Keratinocyte (primary cell): ENCODE measurements around the gene ARRDC2. TPM values are rescaled to one million over a fixed set of nuclear protein-coding genes. Genes with fewer than 3 reads are reported as not detected.

Experiments
- DNase-seq: peaks from one replicate; pipeline ENCODE4 v3.0.0-alpha.2; 2011; ENCODE audit warnings: low read depth, missing footprints, low spot score
- FAIRE-seq: peaks from 2 replicates; lab custom pipeline; 2011; peaks lifted over from hg19 to GRCh38; lab: Jason Lieb, UNC
- H2AFZ ChIP-seq: 2 replicates; pipeline ENCODE4 v1.6.0; 2012; ENCODE audit warnings: low read length, control low read depth, inconsistent platforms; ENCODE audit not compliant: control insufficient read depth
- H3K27ac ChIP-seq: 2 replicates; pipeline ENCODE4 v1.5.1; 2011; ENCODE audit warnings: low read length; ENCODE audit not compliant: control insufficient read depth, insufficient read depth
- H3K27me3 ChIP-seq: 3 replicates; pipeline ENCODE4 v1.6.0; 2011; ENCODE audit warnings: low read length; ENCODE audit not compliant: control insufficient read depth, insufficient read depth; ENCODE audit errors: extremely low read depth
- H3K36me3 ChIP-seq, 2 experiments: 2 replicates in 1 of 2; 3 replicates in 1 of 2; pipeline ENCODE4 v1.5.1; 2011; ENCODE audit warnings: low read length in 2 of 2, mild to moderate bottlenecking in 1 of 2; ENCODE audit not compliant: control insufficient read depth in 2 of 2, insufficient read depth in 2 of 2; ENCODE audit errors: extremely low read depth in 1 of 2
- H3K4me1 ChIP-seq: 3 replicates; pipeline ENCODE4 v1.5.1; 2011; ENCODE audit warnings: low read length; ENCODE audit not compliant: control insufficient read depth, insufficient read depth; ENCODE audit errors: extremely low read depth
- H3K4me2 ChIP-seq: 3 replicates; pipeline ENCODE4 v1.6.0; 2011; ENCODE audit warnings: low read depth, low read length; ENCODE audit not compliant: control insufficient read depth, insufficient read depth; ENCODE audit errors: extremely low read depth
- H3K4me3 ChIP-seq, 3 experiments: fragments of 200-600 bp in 1 of 3; sonication (generic) in 1 of 3; 2 replicates in 2 of 3; 3 replicates in 1 of 3; pipeline ENCODE4 v1.5.1; 2011 to 2016; ENCODE audit warnings: low read length in 3 of 3, mild to moderate bottlenecking in 3 of 3, control low read depth in 2 of 3, inconsistent platforms in 1 of 3, low read depth in 1 of 3, mixed read lengths in 1 of 3, mixed run types in 1 of 3, moderate library complexity in 1 of 3; ENCODE audit not compliant: control insufficient read depth in 2 of 3, insufficient read depth in 2 of 3; ENCODE audit errors: extremely low read depth in 1 of 3
- H3K79me2 ChIP-seq: 2 replicates; pipeline ENCODE4 v1.6.0; 2012; ENCODE audit warnings: low read length; ENCODE audit not compliant: control insufficient read depth, insufficient read depth
- H3K9ac ChIP-seq: 3 replicates; pipeline ENCODE4 v1.6.0; 2011; ENCODE audit warnings: low read length; ENCODE audit not compliant: control insufficient read depth, insufficient read depth; ENCODE audit errors: extremely low read depth
- H3K9me1 ChIP-seq: 3 replicates; pipeline ENCODE4 v1.6.0; 2011; ENCODE audit warnings: low read length; ENCODE audit not compliant: control insufficient read depth, insufficient read depth; ENCODE audit errors: extremely low read depth
- H3K9me3 ChIP-seq: 2 replicates; pipeline ENCODE4 v1.5.1; 2012; ENCODE audit warnings: low read depth, low read length; ENCODE audit not compliant: control insufficient read depth
- H4K20me1 ChIP-seq: 3 replicates; pipeline ENCODE4 v1.6.0; 2011; ENCODE audit warnings: low read length; ENCODE audit not compliant: control insufficient read depth, insufficient read depth; ENCODE audit errors: extremely low read depth
- CTCF ChIP-seq, 3 experiments: IDR thresholded peaks in 1 of 3; conservative IDR thresholded peaks in 1 of 3; optimal IDR thresholded peaks in 1 of 3; 2 replicates in 2 of 3; 3 replicates in 1 of 3; pipeline versions ENCODE3 to v1.5.1; 2011; ENCODE audit warnings: low read length in 3 of 3, mild to moderate bottlenecking in 3 of 3, moderate library complexity in 2 of 3, control low read depth in 1 of 3, inconsistent platforms in 1 of 3; ENCODE audit not compliant: insufficient read depth in 2 of 3; ENCODE audit errors: extremely low read depth in 1 of 3
- EZH2 ChIP-seq: IDR thresholded peaks from one replicate; pipeline ENCODE4 v1.6.1; 2012; ENCODE audit warnings: inconsistent platforms, mild to moderate bottlenecking, low read length, moderate library complexity
- dilution Hi-C: fragments of 300-500 bp; cut with MboI; formaldehyde crosslinking; loops from one replicate; pipeline ENCODE4 v1.7.0; 2020; ENCODE audit warnings: low sequenced_read_pairs; ENCODE audit not compliant: extremely low pct_ligation_motif_present
- polyA plus RNA-seq, 5 experiments: library from polyadenylated mRNA; depleted of rRNA in 3 of 5; stranded (reverse) in 3 of 5; stranded (forward) in 1 of 5; unstranded in 1 of 5; fragments of >200 nt; gene quantifications; 1 replicate in 1 of 5; 2 replicates in 3 of 5; 3 replicates in 1 of 5; pipeline versions ENCODE4 v1.2.1 to v1.2.3, GENCODE V29; 2011 to 2012; ENCODE audit warnings: missing spikeins in 2 of 5, low read depth in 1 of 5, low replicate concordance in 1 of 5

The ARRDC2 gene
- polyA plus RNA-seq, 1 donor (not counting 4 experiments of a cell fraction or from before 2014, with no cell fraction given): 2.4 TPM

GRCh38 chr19:17974551-17974950 is 33.4 kb upstream of the ARRDC2 start:
- DNase-seq: no peak
- dilution Hi-C loops: no loop called here
- Histone ChIP-seq H3K9me3 (no peaks in the 10 kb centered on the region), H2AFZ (no peak overlapping the region), H3K79me2 (no peaks in the 10 kb centered on the region), H3K36me3 (no peaks in the 10 kb centered on the region), H3K4me2 (no peak overlapping the region), H4K20me1 (peaks cover 2% of the 10 kb centered on the region), H3K9me1 (no peaks in the 10 kb centered on the region), H3K9ac (no peak overlapping the region), H3K27me3 (no peaks in the 10 kb centered on the region), H3K4me1 (no peaks in the 10 kb centered on the region), H3K4me3 (no peak overlapping the region), H3K27ac (no peak overlapping the region)
- TF ChIP-seq EZH2 (no peak), CTCF (optimal IDR thresholded peaks at IDR 0.05 in 1 of 3, IDR thresholded peaks at IDR 0.05 in 1 of 3, conservative IDR thresholded peaks at IDR 0.05 in 1 of 3; ENCODE audit: extremely low read depth in 1 of 3, insufficient read depth in 2 of 3, low read length in 3 of 3) (no peak)
- no peak for FAIRE-seq

GRCh38 chr19:17975032-17975431 is 32.9 kb upstream of the ARRDC2 start:
- no peak for FAIRE-seq
- no peak for DNase-seq
- Histone ChIP-seq H4K20me1 (peaks cover 2% of the 10 kb centered on the region), H3K4me1 (no peaks in the 10 kb centered on the region), H3K9me1 (no peaks in the 10 kb centered on the region), H3K27ac (no peak overlapping the region), H3K4me2 (no peak overlapping the region), H3K36me3 (no peaks in the 10 kb centered on the region), H3K27me3 (no peaks in the 10 kb centered on the region), H3K4me3 (no peak overlapping the region), H3K9me3 (no peaks in the 10 kb centered on the region), H2AFZ (no peak overlapping the region), H3K9ac (no peak overlapping the region), H3K79me2 (no peaks in the 10 kb centered on the region)
- TF ChIP-seq CTCF (optimal IDR thresholded peaks at IDR 0.05 in 1 of 3, IDR thresholded peaks at IDR 0.05 in 1 of 3, conservative IDR thresholded peaks at IDR 0.05 in 1 of 3; ENCODE audit: extremely low read depth in 1 of 3, insufficient read depth in 2 of 3, low read length in 3 of 3) (no peak), EZH2 (no peak)
- dilution Hi-C loops: no loop called here
